GM13977 (cell line): ENCODE measurements around the gene KCNJ6.

ENCODE experiments used
- DNase-seq: peaks from one replicate; pipeline ENCODE4 v3.0.0; 2012; ENCODE audit warnings: low spot score
- CTCF ChIP-seq: IDR thresholded peaks from 2 replicates; pipeline ENCODE4 v1.5.1; 2012; ENCODE audit warnings: mild to moderate bottlenecking, control low read depth; ENCODE audit not compliant: insufficient read depth; ENCODE audit errors: extremely low read depth, missing control alignments
- in situ Hi-C: fragments of 300-500 bp; cut with MboI; formaldehyde crosslinking; loops from one replicate; pipeline ENCODE4 v1.12.0; 2022; ENCODE audit warnings: low sequenced_read_pairs, low pct_unique_long_range_greater_than_20kb, mixed read lengths, inconsistent platforms; ENCODE audit not compliant: unreplicated experiment

The KCNJ6 gene

GRCh38 chr21:37759777-37760176, 156.5 kb downstream of the KCNJ6 start:
- TF ChIP-seq CTCF, result no peak
- in situ Hi-C loops, result no loop called here
- DNase-seq, result no peak

- peak; percentile 29 for DNase-seq
- in situ Hi-C loops, result no loop called here
- peak; percentile 24 for TF ChIP-seq CTCF
These were observed 157.3 kb downstream of the KCNJ6 start for GRCh38 chr21:37758982-37759381.

- in situ Hi-C loops, result no loop called here
- no peak for DNase-seq
These were observed 158.5 kb downstream of the KCNJ6 start for GRCh38 chr21:37757606-37758376.

GRCh38 chr21:37753122-37753599, 163.1 kb downstream of the KCNJ6 start:
- in situ Hi-C loops, result no loop called here
- no peak for DNase-seq
- no peak for TF ChIP-seq CTCF

More at GRCh38 chr21:37757606-37758376, 158.5 kb downstream of the KCNJ6 start:
- TF ChIP-seq CTCF, result no peak

GRCh38 chr21:37751268-37751975, 164.8 kb downstream of the KCNJ6 start:
- no peak for TF ChIP-seq CTCF
- no peak for DNase-seq
- in situ Hi-C loops, result no loop called here

- DNase-seq, result no peak
- TF ChIP-seq CTCF, result no peak
- in situ Hi-C loops, result no loop called here
These were observed 167.1 kb downstream of the KCNJ6 start for GRCh38 chr21:37749132-37749531.
